ENCODE results near the gene VMP1.
"Not testable (repeated sequence)": the region's sequence is repeated elsewhere in the genome, so short reads cannot be mapped to it uniquely, and the experiment has no call there.

VMP1 gene

GRCh38 chr17:59841882-59842263 lies 134.4 kb downstream of the VMP1 start:
- not testable (repeated sequence) for DNase-seq (ENCODE audit: low read depth)

GRCh38 chr17:59842901-59843652 lies 135.6 kb downstream of the VMP1 start:
- DNase-seq (ENCODE audit: low read depth) = peak; percentile 31

DNA sequence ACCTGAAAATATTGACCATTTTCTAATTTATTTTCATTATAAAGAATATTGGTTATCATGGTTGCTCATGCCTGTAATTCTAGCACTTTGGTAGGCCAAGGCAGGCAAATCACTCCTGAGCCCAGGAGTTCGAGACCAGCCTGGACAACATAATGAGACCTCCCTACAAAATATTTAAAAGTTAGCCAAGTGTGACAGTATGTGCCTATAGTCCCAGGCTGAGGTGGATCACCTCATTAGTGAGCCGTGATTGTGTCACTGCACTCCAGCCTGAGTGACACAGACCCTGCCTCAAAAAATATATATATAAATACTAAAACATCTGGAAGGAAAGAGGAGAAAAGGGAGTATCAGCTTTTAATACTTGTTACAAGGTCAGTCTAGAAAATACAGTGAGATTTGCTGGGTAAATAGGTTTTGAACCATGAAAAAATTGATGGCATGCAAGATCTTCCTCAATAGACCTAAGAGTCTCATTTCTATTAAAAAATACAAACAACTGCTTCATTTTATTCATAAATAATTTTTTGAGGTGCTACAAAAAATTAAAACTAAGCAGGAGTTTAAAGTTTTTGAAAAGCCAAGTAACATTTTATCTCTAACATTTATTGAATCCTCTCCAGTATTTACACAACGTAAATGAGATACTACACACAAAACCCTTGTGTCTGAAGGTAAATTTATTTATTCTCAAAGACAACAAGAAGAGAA lies 137.6 kb downstream of the VMP1 start:
- no peak for DNase-seq (ENCODE audit: low read depth)

DNA sequence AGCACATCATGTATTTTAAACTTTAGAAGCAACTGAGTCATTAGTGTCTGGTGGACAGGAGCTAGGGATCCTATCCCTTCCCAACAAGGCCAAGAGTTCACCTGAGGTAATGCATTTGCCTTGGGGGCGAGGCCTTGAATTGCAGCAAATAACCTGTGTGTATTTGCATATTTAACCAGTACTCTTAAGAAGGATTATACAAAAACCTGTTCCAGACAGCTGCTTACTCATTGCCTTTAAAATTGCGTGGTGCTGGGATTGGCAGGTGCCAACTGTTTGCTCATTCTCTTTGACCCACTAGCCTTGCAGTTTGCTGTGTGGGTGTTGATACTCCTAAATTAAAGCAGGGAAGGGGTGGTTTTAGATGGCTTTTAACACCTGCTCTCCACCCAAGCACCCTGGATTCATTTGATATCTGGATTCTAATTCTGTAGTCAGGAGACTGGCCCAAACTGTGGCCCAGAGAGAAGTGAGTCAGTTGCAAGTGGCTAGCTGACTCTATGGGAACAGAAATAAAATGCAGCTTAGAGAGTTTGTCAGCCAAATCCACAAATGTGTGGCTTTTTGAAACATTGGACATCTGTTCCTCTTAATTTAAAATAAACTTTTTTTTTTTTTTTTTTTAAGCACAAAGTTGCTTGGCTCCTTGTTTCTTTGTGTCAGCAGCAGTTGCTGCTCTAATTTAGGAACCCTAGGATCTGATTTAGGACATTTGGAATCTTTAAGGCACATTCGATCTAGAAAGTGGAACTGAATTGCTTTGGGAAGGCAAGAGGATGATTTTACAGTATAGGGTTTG lies 138.3 kb downstream of the VMP1 start:
- no peak for DNase-seq (ENCODE audit: low read depth)

DNA sequence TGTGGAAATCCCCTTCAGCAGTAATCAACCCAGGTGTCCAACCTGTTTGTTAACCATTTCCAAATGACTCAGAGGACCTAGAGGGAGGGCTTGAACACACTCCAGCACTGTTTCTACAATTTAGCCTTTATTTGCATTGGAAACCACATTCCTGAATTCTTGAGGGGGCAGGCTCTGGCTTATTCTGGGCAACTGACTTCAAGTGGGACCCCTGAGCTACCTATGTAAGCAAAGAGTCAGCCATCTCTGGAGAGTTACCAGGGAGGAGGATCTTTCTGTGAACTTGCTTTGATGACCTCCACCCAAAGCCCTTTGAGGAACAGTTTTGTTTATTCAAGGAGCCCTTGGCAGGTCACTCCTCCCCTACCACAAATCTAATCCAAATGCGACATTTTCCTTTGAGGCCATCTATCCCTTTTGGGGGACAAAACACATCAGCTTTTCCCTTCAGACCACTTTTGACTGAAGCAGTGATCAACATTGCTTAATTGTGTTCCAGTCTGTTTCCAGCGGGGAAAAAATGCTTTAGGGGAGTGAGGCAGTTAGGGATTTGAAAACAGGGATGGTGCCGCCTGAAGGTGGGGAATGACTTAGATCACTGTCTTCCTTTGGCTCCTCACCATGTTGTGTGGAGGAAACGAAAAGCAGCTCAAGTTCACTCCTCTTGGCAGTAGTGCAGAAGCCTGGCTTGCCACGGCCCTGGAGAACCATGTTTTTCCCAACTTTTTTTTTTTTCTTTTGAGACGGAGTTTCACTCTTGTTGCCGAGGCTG lies 139.1 kb downstream of the VMP1 start:
- no peak for DNase-seq (ENCODE audit: low read depth)

GRCh38 chr17:59848385-59848668 lies 140.9 kb downstream of the VMP1 start:
- DNase-seq (ENCODE audit: low read depth) = no peak

DNA sequence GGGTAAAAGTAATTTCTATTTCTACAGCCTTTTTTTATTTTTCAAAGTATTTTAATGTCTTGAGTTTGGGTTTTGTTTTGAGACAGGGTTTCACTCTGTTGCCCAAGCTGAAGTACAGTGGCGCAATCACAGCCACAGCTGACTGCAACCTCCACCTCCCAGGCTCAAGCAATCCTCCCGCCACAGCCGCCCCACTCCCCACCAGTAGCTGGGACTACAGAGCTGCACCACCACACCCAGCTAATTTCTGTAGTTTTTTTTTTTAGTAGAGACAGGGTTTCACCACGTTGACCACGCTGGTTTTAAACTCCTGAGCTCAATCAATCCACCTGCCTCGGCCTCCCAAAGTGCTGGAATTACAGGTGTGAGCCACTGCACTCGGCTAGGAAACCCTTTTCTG lies 141.3 kb downstream of the VMP1 start:
- no peak for DNase-seq (ENCODE audit: low read depth)

- DNase-seq (ENCODE audit: low read depth) = not testable (repeated sequence)
Measured at GRCh38 chr17:59850311-59850710, 142.9 kb downstream of the VMP1 start.

- DNase-seq (ENCODE audit: low read depth) = no peak
Measured at GRCh38 chr17:59851439-59852375, 144.3 kb downstream of the VMP1 start.

DNA sequence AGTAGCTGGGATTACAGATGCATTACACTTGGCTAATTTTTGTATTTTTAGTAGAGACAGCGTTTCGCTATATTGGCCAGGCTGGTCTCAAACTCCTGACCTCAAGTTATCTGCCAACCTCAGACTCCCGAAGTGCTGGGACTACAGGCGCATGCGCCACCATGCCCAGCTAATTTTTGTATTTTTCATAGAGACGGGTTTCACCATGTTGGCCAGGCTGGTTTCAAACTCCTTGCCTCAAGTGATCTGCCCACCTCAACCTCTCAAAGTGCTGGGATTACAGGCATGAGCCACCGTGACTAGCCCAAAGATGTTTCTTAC lies 145.4 kb downstream of the VMP1 start:
- not testable (repeated sequence) for DNase-seq (ENCODE audit: low read depth)

GRCh38 chr17:59853168-59853918 lies 145.9 kb downstream of the VMP1 start:
- no peak for DNase-seq (ENCODE audit: low read depth)

GRCh38 chr17:59853919-59854729 lies 146.7 kb downstream of the VMP1 start:
- DNase-seq (ENCODE audit: low read depth) = not testable (repeated sequence)

- DNase-seq (ENCODE audit: low read depth) = no peak
Measured at GRCh38 chr17:59856859-59857794, 149.7 kb downstream of the VMP1 start.

DNA sequence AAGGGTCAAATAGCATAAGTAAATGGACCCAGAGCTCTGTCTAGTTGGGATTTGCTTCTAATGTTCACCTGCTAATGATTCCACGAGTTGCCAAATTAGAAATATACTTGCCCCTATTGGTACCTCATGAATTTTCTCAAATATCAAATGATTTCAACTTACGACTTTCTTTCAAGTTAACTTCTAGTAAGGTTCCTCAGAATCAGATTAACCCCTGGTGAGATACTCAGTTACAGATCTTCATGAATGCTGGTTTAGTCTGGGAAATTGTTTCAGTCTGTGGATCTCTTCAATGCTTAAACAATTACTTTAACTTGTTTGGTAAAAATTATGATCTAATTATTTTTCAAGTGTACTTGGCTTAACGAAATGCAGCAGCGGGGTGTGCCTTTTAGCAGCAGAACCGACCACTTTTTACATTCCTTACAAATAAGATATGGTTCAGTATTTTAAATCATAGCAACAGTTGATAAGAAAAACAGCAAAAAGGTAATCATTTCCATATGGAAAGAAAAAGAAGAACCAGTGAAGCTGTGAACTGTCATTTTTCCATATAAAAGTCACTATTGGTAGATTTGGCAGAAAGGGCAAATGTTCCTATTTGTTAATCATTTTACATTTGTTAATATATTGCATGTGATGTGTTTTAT lies 150.8 kb downstream of the VMP1 start:
- DNase-seq (ENCODE audit: low read depth) = no peak

DNA sequence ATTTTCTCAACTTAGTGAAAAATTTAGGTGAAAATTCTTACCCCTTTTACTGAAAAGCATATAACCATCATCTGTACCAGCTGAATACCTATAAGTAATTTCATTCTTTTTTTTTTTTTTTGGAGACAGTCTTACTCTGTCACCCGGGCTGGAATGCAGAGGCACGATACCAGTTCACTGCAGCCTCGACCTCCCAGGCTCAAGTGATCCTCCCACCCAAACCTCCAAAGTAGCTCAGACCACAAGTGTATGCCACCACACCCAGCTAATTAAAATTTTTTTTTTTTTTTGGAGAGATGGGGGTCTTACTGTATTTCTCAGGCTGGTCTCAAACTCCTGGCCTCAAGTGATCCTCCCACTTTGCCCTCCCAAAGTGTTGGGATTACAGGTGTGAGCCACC lies 151.5 kb downstream of the VMP1 start:
- DNase-seq (ENCODE audit: low read depth) = no peak

DNA sequence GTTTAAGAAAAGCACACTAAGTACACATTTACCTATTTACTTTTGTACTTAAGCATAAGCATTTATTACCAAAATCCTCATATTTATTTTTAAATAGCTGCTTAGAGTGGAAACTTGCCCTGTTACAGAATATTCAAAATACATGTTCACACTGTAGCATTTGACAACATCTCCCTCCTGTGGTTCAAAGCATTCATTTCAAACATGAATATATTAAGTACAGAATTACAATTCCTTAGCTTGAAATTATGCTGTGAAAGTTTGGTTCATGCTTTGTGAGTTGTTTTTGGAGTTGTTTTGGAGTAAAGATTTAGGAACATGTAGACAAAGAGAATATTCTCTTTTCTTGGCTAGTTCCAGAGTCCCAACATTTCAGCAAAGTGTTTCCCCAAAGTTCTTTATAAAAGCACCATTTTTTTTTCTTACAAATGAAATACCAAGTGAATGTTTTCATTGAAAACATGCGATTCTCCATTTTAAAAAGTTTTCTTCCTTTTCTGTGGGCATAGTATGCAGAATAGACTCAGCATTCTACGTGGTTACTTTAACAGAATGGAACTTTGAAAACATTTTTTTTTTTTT lies 152.1 kb downstream of the VMP1 start:
- no peak for DNase-seq (ENCODE audit: low read depth)

- DNase-seq (ENCODE audit: low read depth) = no peak
Measured at GRCh38 chr17:59863616-59864015, 156.2 kb downstream of the VMP1 start.

- DNase-seq (ENCODE audit: low read depth) = no peak
Measured at GRCh38 chr17:59869941-59870218, 162.4 kb downstream of the VMP1 start.

Measured in stimulated activated CD8-positive, alpha-beta memory T cell treated with anti-CD3 and anti-CD28 coated beads, Interleukin-4, amount 100 ng/mL, for 24 hours (primary cell).